ENCODE results near the gene RYR2. TPM values are rescaled to one million over a fixed set of nuclear protein-coding genes. Genes with fewer than 3 reads are reported as not detected.
"Not testable (repeated sequence)": the region's sequence is repeated elsewhere in the genome, so short reads cannot be mapped to it uniquely, and the experiment has no call there.

RYR2 gene
- total RNA-seq, 1 experiment from 2014 or later, result not detected

DNA sequence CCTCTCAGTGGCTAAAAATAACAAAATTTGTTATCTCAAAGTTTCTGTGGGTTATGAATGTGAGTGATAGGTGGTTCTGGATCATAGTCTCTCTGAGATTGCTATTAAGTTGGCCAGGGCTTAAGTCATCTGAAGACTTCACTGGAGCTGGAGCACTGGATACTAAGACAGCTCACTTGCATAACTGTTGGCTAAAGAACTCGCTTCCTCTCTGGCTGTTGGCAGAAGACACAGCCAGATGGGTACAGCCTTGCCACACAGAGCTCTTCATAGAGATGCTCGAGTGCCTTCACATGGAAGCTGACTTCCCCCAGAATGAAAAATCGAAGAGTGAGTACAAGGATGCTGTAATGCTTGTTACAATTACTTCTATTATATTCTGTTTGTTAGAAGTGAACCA lies 514.9 kb downstream of the RYR2 start:
- no peak for DNase-seq (ENCODE audit: low spot score)

GRCh38 chr1:237562242-237562823 lies 520.3 kb downstream of the RYR2 start:
- DNase-seq (ENCODE audit: low spot score), result peak; percentile 79

DNA sequence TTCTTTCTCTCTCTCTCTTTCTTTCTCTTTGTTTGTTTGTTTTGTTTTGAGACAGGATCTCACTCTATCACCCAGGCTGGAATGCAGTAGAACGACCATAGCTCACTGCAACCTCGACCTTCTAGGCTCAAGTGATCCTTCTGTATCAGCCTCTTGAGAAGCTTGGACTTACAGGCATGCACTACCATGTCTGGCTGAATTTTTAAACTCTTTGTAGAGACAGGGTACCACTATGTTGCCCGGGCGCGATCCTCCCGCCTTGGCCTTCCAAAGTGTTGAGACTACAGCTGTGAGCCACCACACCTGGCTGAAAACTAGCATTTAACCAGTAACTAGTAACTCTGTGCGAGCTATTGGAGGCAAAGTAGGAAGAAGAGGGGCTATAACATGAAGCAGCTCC lies 523.3 kb downstream of the RYR2 start:
- no peak for DNase-seq (ENCODE audit: low spot score)

DNA sequence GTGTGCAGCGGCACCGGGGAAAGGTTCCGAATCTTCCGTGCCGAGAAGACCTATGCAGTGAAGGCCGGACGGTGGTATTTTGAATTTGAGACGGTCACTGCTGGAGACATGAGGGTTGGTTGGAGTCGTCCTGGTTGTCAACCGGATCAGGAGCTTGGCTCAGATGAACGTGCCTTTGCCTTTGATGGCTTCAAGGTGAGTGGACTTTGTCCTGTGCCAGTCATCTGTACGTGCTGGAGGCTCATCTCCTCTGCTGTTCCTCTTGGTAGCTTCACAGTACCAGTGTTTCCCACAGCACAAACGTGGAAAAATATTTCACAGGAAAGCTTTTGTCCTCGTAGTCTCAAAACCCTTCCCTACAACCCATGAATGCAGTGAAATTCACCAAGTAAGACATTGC lies 524.6 kb downstream of the RYR2 start:
- DNase-seq (ENCODE audit: low spot score), result no peak

DNA sequence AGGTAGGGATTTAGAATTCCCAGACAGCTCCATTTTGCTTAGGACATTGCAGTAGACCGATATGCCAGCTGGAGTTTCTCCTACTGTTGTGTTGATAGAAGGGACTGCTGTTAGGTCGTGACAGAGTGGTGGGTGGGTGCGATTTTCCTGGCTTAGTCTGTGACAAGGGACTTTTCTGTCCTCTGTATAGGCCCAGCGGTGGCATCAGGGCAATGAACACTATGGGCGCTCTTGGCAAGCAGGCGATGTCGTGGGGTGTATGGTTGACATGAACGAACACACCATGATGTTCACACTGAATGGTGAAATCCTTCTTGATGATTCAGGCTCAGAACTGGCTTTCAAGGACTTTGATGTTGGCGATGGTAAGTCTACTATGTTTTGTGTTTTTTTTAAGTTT lies 527.0 kb downstream of the RYR2 start:
- DNase-seq (ENCODE audit: low spot score), result no peak

- no peak for DNase-seq (ENCODE audit: low spot score)
These were observed 528.5 kb downstream of the RYR2 start for GRCh38 chr1:237570530-237570929.

DNA sequence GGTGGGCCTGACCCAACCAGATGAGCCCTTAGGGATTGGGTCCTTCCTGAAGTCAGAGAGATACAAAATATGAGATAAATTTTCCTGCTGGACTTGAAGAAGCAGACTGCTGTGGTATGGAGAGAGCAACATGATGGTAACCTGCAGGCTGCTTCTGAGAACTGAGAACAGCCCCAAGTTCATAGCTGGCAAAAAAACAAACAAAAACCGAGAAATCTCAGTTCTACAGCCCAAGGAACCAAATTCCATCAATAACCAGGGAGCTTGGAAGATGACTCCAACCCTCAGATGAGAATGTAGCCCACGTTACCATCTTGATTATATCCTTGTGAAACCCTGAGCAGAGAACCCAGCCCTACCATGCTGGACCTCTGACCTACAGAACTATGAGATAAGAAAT lies 532.6 kb downstream of the RYR2 start:
- DNase-seq (ENCODE audit: low spot score), result no peak

GRCh38 chr1:237578540-237578939 lies 536.6 kb downstream of the RYR2 start:
- no peak for DNase-seq (ENCODE audit: low spot score)

DNA sequence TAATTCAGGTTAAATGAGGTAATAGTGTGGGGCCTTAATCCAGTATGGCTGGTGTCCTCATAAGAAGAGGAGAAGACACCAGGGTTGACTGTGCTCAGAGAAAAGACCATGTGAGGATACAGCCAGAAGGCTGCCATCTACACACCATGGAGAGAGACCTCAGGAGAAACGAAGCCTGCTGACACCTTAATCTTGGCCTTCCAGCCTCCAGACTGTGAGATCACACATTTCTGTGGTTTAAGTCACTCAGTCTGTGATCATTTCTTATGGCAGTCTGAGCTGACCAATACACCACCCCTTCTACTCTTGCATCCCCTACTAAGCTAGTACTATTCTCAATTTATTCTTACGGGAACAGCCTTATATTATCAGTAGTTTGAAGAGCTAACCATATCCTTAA lies 538.7 kb downstream of the RYR2 start:
- DNase-seq (ENCODE audit: low spot score), result no peak

DNA sequence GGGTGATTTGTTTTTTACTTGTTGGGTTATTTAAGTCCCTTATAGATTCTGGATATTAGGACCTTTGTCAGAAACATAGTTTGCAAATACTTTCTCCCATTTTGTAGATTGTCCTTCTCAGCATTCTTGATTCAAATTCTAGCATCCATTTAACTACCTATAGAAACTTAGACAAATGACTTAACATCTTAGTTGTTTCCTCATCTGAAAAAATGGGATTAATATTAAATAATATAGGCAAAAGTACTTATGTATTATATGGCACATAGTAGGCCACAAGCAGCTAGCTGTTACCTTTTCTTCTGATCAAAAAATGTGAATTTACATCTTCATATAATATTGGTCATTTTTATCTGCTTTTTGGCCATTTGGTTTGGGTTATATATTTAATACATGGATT lies 541.3 kb downstream of the RYR2 start:
- DNase-seq (ENCODE audit: low spot score), result no peak

- DNase-seq (ENCODE audit: low spot score), result no peak
These were observed 541.8 kb downstream of the RYR2 start for GRCh38 chr1:237583756-237584155.

DNA sequence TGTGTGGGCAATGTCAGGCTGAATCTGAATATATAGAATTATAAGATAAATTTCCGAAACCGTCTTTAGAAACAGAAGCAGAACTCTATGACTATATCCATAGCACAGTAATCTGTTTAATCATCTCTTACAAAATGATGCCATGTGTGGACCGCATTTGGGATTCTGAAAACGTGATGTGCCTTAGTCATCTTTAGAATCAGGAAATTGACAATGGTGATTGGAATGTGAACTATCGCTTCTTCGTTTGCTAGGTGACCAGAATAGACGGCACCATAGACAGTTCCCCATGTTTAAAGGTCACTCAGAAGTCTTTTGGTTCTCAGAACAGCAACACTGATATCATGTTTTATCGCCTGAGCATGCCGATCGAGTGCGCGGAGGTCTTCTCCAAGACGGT lies 548.4 kb downstream of the RYR2 start:
- DNase-seq (ENCODE audit: low spot score), result no peak

DNA sequence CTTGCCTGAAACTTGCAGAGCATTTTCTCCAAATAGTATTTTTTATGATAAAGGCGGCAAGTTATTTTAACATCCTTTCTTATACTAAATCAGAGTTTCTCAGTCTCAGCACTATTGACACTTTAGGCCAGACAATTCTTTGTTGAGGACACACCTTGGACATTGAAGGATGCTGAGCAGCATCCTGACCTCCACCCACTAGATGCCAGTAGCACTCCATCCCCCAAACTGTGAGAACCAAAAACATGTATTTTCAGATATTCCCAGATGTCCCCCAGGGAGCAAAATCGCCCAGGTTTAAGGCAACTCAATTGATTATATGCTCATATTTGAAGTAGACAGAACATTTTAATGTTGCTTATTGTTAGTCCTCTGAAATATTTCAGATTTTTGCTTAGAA lies 549.4 kb downstream of the RYR2 start:
- DNase-seq (ENCODE audit: low spot score), result no peak

GRCh38 chr1:237603036-237603568 lies 561.1 kb downstream of the RYR2 start:
- DNase-seq (ENCODE audit: low spot score), result not testable (repeated sequence)

DNA sequence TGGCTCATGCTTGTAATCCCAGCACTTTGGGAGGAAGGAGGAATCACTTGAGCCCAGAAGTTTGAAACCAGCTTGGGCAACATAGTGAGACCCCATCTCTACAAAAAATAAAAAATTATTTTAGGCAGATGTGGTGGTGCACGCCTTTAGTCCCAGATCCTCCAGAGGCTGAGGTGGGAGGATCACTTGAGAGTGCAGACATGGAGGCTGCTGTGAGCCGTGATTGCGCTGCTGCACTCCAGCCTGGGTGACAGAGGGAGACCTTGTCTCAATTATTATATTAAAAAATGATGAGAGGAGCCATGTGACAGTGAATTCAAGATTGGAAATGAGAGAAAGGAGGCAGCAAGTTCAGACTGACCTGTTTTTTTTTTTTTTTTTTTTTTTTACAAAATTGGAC lies 566.4 kb downstream of the RYR2 start:
- DNase-seq (ENCODE audit: low spot score), result no peak

- no peak for DNase-seq (ENCODE audit: low spot score)
These were observed 568.2 kb downstream of the RYR2 start for GRCh38 chr1:237610157-237610556.

DNA sequence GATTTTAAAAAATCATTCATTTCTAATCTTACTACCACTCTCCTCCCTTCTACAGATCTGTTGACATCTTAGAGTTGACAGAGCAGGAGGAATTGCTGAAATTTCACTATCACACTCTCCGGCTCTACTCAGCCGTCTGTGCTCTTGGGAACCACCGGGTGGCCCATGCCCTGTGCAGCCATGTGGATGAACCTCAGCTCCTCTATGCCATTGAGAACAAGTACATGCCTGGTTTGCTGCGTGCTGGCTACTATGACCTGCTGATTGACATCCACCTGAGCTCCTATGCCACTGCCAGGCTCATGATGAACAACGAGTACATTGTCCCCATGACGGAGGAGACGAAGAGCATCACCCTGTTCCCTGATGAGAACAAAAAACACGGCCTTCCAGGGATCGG lies 572.0 kb downstream of the RYR2 start:
- no peak for DNase-seq (ENCODE audit: low spot score)

DNA sequence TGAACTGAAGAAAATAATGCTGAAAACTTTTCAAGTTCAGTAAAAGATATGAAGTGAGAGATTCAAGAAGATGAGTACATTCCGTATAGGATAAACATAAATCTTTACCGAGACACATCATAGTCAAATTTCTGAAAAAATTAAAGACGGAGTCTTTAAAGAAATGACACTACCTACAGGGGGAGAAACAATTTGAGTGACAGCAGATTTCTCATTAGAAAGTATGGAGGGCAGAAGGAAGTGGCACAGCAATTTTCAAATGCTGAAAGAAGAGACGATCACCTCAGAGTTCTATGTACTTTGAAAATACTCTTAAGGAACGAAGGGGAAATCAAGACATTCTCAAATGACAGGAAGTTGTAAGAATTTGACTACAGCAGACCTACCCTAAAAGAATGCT lies 577.6 kb downstream of the RYR2 start:
- no peak for DNase-seq (ENCODE audit: low spot score)

- DNase-seq (ENCODE audit: low spot score), result no peak
These were observed 592.9 kb downstream of the RYR2 start for GRCh38 chr1:237634922-237635321.

- no peak for DNase-seq (ENCODE audit: low spot score)
These were observed 596.6 kb downstream of the RYR2 start for GRCh38 chr1:237638555-237638954.

DNA sequence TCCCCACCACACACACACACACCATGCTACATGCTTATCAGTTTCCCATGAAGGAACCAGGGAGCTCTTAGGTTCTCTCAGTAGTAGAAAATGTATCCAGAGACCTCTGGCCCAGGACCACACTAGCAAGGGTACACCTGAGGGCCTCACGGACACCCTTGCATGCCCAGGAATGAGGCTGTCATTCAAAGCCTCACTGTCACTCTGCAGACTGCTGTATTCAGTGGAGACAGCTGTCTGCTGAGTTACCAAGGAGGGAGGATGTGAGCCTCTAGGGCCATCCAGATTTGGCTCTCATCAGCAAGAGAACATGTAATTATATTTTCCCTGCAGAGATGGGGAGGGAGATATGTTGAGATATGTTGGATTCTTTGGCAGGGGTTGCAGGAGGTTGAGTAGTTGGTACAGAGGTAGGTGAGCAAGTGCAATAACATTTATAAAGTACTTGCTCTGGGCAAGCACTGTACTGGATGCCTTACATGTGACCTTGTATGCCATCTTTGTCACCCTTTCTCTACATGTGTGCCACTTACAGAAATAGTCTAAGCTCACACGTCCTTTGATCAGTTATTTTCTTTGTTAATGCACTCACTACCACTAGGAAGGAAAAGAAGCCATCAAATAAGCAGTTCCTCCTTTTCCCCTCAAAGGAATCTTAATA lies 598.2 kb downstream of the RYR2 start:
- no peak for DNase-seq (ENCODE audit: low spot score)

DNA sequence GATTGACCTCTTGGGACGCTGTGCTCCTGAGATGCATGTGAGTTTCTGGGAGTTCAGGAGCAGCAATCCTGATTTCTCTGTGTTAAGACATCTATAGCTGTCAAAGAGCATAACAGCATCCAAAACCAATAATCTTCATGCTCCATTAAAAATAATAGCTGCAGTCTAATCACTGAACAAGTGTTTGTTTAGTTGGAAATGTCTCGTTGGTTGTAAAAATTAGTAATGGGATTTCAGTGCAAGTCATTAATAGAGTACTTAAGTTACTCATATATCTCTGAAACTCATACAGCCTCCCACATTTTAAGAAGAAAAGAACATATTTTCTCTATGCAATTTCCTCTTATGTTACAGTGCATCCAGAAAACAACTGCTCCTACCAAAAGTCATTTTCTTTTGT lies 599.0 kb downstream of the RYR2 start:
- DNase-seq (ENCODE audit: low spot score), result no peak

DNA sequence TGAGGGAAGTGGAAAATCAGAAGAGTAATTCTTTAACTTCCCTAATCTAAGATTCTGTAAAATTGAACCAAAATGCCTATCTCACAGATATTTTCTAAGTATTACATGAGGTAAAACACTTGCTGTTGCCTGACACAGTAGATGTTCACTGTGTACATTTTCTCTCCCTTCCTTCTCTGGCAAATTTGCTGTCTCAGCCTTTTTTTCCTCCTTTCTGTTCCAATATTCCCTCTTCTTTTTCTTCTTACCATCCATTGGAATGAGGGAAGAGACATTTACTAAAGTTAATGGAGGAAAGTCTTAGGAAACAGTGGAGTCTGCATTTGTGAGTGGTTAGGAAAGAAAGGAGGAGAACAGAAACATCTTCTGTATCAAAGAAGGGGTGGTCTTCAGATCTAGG lies 608.8 kb downstream of the RYR2 start:
- DNase-seq (ENCODE audit: low spot score), result no peak

GRCh38 chr1:237655778-237656177 lies 613.8 kb downstream of the RYR2 start:
- DNase-seq (ENCODE audit: low spot score), result no peak
